Airway epithelial cell (primary cell): ENCODE results near the gene PCNA. TPM values are rescaled to one million over a fixed set of nuclear protein-coding genes. Genes with fewer than 3 reads are reported as not detected.

Experiments used
- total RNA-seq: library from RNA; depleted of rRNA; stranded (reverse); fragments of >200 nt; gene quantifications from 2 replicates; pipeline ENCODE4 v1.2.3, GENCODE V29; 2015

PCNA gene
- total RNA-seq: 166 and 198 TPM in 2 replicates

DNA sequence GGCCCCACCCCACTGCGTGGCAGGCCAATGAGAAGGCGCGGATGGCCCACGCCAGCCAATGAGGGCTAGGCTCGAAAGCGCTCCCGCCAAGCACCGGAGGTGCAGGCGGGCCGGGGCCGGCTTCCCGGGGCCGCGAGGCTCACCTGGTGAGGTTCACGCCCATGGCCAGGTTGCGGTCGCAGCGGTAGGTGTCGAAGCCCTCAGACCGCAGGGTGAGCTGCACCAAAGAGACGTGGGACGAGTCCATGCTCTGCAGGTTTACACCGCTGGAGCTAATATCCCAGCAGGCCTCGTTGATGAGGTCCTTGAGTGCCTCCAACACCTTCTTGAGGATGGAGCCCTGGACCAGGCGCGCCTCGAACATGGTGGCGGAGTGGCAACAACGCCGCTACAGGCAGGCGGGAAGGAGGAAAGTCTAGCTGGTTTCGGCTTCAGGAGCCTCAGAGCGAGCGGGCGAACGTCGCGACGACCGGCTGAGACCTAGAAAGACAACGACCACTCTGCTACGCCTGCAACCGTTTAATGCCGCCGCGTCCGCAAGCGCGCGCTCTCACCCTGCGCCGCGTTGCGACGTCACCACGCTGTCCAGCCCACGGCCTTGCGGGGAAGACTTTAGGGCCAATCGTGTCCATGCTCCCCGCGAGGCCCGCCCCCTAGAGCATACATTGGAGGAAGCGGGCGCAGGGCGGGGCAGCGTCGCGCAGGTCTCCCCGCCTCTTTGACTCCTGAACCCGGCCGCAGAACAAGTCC is at the start of gene PCNA:
PCNA (minus strand) TSS at position 524 of the 750 bp plus-strand sequence; CDS start at position 364, 160 bp downstream.

DNA sequence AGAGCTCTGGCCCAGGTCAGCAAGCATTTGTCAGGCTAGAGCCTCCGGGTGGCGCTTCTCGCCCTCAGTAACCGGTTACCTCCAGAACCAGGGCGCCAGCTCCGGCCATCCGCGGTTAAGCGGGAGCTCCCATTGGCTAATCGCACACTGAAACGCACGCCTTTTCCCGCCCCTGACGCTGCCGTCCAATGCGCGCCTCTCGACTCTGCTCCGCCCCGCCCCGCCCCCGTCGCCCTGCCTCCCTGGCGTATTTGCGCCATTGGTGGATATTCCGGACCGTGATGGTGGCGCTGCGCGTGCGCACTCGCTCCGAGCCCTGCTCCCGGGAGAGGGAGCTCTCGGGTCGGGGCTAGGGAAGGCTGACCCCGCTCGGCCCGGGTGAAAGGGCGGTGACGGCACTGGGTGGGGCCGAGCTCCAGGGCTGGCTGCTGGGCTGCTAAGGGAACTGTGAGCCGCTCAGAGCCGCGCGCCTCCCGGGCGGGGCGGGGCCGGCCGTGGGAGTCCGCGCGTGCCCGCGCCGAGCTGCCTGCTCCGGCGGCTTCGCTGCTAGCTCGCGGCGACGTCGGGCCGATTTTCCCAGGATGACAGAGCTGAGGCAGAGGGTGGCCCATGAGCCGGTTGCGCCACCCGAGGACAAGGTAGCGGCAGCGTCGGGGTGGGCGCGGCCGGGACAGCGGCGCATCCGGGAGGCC is 6.9 kb upstream of the PCNA start, which contains the start of gene CDS2:
CDS2 (plus strand) TSS at position 497 of the 692 bp plus-strand sequence; CDS start at position 582, 85 bp downstream.

Other genes starting within 250 kb of the PCNA start
- 6.2 and 9.2 TPM in 2 replicates for gene SLC23A2, start 118.4 kb downstream of the PCNA start, total RNA-seq
- 67.8 and 89.1 TPM in 2 replicates for gene TMEM230, start 6.9 kb downstream of the PCNA start, total RNA-seq
- 11.8 and 14.3 TPM in 2 replicates for gene CDS2, start 7.0 kb upstream of the PCNA start, total RNA-seq
- not detected in 2 replicates for gene PROKR2, start 197.0 kb upstream of the PCNA start, total RNA-seq